Measurements from ENCODE around the gene GP1BB.

GRCh38 chr22:19719488-19720021, 3.8 kb upstream of the GP1BB start:
- TF ChIP-seq POLR2A (IDR thresholded peaks at IDR 0.05) (no peak), CTCF (IDR thresholded peaks at IDR 0.05) (no peak)
